ENCODE measurements around the gene PGLYRP4.

DNA sequence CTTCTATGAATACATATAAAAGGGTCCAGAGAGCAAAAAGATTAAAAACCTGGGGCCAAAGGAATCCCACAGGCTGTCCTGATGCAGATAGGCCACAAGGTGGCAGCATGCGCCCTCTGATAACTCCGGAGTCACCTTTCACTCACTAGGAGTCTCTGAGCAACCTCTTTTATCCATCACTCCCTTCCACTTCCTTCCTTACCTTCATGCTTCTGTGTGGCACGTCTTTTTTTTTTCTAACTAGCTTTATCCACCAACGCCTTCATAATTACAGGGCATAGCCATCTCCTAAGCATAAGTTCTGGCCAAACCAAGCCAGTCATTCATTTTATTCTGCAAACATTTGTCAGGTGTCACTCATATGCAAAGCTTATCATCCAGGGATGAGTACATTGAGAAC lies 3.9 kb upstream of the PGLYRP4 start:
- TF ChIP-seq CTCF (IDR thresholded peaks at IDR 0.05; ENCODE audit: low read depth, low read length, missing input control) (peak; percentile 97), EGR1 (IDR thresholded peaks at IDR 0.05; ENCODE audit: low read depth in 2 of 2) (no peak), MAX (IDR thresholded peaks at IDR 0.05) (no peak)
- TF ChIP-seq, protein P1, sequence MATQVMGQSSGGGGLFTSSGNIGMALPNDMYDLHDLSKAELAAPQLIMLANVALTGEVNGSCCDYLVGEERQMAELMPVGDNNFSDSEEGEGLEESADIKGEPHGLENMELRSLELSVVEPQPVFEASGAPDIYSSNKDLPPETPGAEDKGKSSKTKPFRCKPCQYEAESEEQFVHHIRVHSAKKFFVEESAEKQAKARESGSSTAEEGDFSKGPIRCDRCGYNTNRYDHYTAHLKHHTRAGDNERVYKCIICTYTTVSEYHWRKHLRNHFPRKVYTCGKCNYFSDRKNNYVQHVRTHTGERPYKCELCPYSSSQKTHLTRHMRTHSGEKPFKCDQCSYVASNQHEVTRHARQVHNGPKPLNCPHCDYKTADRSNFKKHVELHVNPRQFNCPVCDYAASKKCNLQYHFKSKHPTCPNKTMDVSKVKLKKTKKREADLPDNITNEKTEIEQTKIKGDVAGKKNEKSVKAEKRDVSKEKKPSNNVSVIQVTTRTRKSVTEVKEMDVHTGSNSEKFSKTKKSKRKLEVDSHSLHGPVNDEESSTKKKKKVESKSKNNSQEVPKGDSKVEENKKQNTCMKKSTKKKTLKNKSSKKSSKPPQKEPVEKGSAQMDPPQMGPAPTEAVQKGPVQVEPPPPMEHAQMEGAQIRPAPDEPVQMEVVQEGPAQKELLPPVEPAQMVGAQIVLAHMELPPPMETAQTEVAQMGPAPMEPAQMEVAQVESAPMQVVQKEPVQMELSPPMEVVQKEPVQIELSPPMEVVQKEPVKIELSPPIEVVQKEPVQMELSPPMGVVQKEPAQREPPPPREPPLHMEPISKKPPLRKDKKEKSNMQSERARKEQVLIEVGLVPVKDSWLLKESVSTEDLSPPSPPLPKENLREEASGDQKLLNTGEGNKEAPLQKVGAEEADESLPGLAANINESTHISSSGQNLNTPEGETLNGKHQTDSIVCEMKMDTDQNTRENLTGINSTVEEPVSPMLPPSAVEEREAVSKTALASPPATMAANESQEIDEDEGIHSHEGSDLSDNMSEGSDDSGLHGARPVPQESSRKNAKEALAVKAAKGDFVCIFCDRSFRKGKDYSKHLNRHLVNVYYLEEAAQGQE (IDR thresholded peaks at IDR 0.05) = no peak

All from liver (tissue), 3 donors.